GM23248 (cell line): Measurements from ENCODE around the gene FA2H. TPM values are rescaled to one million over a fixed set of nuclear protein-coding genes. Genes with fewer than 3 reads are reported as not detected.
"Not testable (repeated sequence)": the region's sequence is repeated elsewhere in the genome, so short reads cannot be mapped to it uniquely, and the experiment has no call there.

Experiments used
- DNase-seq: peaks from one replicate; pipeline ENCODE4 v3.0.0-alpha.2; 2015
- H2AFZ ChIP-seq: fragments of 200-600 bp; sonication (generic); 2 replicates; pipeline ENCODE4 v1.6.1; 2016; ENCODE audit warnings: antibody characterized with exemption
- H3F3A ChIP-seq: fragments of 200-600 bp; sonication (generic); 2 replicates; pipeline ENCODE4 v1.6.1; 2016; ENCODE audit warnings: mild to moderate bottlenecking, antibody characterized with exemption, mixed run types; ENCODE audit not compliant: insufficient read depth
- H3K27ac ChIP-seq: fragments of 200-600 bp; sonication (generic); 2 replicates; pipeline ENCODE4 v1.5.1; 2016; ENCODE audit warnings: mild to moderate bottlenecking
- H3K27me3 ChIP-seq: fragments of 200-600 bp; sonication (generic); replicated peaks from 2 replicates; pipeline ENCODE4 v1.6.1; 2016; ENCODE audit warnings: mild to moderate bottlenecking; ENCODE audit not compliant: insufficient read depth
- H3K36me3 ChIP-seq: fragments of 200-600 bp; sonication (generic); 2 replicates; pipeline ENCODE4 v1.6.1; 2016; ENCODE audit warnings: low read depth, mild to moderate bottlenecking
- H3K4me1 ChIP-seq: fragments of 200-600 bp; sonication (generic); 2 replicates; pipeline ENCODE4 v1.6.1; 2016; ENCODE audit warnings: mild to moderate bottlenecking; ENCODE audit not compliant: insufficient read depth
- H3K4me2 ChIP-seq: fragments of 200-600 bp; sonication (generic); one replicate; pipeline ENCODE4 v1.6.1; 2016; ENCODE audit warnings: mild to moderate bottlenecking; ENCODE audit not compliant: unreplicated experiment
- H3K4me3 ChIP-seq: fragments of 200-600 bp; sonication (generic); 2 replicates; pipeline ENCODE4 v1.5.1; 2016; ENCODE audit warnings: mild to moderate bottlenecking
- H3K79me2 ChIP-seq: fragments of 200-600 bp; sonication (generic); 2 replicates; pipeline ENCODE4 v1.6.1; 2016; ENCODE audit warnings: mild to moderate bottlenecking; ENCODE audit not compliant: insufficient read depth
- H3K9ac ChIP-seq: fragments of 200-600 bp; sonication (generic); 2 replicates; pipeline ENCODE4 v1.6.1; 2016; ENCODE audit warnings: mild to moderate bottlenecking
- H3K9me2 ChIP-seq: fragments of 200-600 bp; sonication (generic); 2 replicates; pipeline ENCODE4 v1.6.1; 2016; ENCODE audit warnings: mixed run types, mild to moderate bottlenecking, moderate library complexity; ENCODE audit not compliant: insufficient read depth
- H3K9me3 ChIP-seq: fragments of 200-600 bp; sonication (generic); one replicate; pipeline ENCODE4 v1.6.1; 2017; ENCODE audit warnings: low read depth
- H4K20me1 ChIP-seq: fragments of 200-600 bp; sonication (generic); 2 replicates; pipeline ENCODE4 v1.6.0; 2016; ENCODE audit not compliant: insufficient read depth
- EZH2 ChIP-seq: fragments of 200-600 bp; sonication (generic); IDR thresholded peaks from 2 replicates; pipeline ENCODE4 v1.6.1; 2018; ENCODE audit warnings: antibody characterized with exemption, mild to moderate bottlenecking; ENCODE audit not compliant: insufficient read depth, poor library complexity, severe bottlenecking
- EZH2phosphoT487 ChIP-seq: fragments of 200-600 bp; sonication (generic); IDR thresholded peaks from 2 replicates; pipeline ENCODE4 v1.6.1; 2018; ENCODE audit warnings: antibody characterized with exemption, moderate library complexity, mild to moderate bottlenecking, low read depth; ENCODE audit not compliant: insufficient read depth
- WGBS, 2 experiments: methylation state at CpG; one replicate each; pipeline ENCODE4 v1.1.6; 2015 to 2017; ENCODE audit warnings: low lambda C conversion rate in 2 of 2, low coverage in 1 of 2; ENCODE audit errors: missing lambda C conversion rate in 2 of 2; 5-methylcytosine and 5-hydroxymethylcytosine counted together
- in situ Hi-C: fragments of 300-500 bp; cut with MboI; formaldehyde crosslinking; loops from 2 replicates; pipeline ENCODE4 v1.15.0; 2020
- polyA plus RNA-seq: library from polyadenylated mRNA; unstranded; fragments of >200 nt; fragmentation: Nextera tagmentation; extraction: Ambion mirVana; gene quantifications from 2 replicates; pipeline ENCODE4 v1.2.1, GENCODE V29; 2016
- total RNA-seq: library from RNA; depleted of rRNA; stranded (reverse); fragments of >200 nt; shearing (Covaris generic); gene quantifications from 2 replicates; pipeline ENCODE4 v1.2.3, GENCODE V29; 2014; rRNA removed

FA2H gene, protein sequence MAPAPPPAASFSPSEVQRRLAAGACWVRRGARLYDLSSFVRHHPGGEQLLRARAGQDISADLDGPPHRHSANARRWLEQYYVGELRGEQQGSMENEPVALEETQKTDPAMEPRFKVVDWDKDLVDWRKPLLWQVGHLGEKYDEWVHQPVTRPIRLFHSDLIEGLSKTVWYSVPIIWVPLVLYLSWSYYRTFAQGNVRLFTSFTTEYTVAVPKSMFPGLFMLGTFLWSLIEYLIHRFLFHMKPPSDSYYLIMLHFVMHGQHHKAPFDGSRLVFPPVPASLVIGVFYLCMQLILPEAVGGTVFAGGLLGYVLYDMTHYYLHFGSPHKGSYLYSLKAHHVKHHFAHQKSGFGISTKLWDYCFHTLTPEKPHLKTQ
- total RNA-seq (not detected in 2 replicates), polyA plus RNA-seq (not detected in 2 replicates)

DNA sequence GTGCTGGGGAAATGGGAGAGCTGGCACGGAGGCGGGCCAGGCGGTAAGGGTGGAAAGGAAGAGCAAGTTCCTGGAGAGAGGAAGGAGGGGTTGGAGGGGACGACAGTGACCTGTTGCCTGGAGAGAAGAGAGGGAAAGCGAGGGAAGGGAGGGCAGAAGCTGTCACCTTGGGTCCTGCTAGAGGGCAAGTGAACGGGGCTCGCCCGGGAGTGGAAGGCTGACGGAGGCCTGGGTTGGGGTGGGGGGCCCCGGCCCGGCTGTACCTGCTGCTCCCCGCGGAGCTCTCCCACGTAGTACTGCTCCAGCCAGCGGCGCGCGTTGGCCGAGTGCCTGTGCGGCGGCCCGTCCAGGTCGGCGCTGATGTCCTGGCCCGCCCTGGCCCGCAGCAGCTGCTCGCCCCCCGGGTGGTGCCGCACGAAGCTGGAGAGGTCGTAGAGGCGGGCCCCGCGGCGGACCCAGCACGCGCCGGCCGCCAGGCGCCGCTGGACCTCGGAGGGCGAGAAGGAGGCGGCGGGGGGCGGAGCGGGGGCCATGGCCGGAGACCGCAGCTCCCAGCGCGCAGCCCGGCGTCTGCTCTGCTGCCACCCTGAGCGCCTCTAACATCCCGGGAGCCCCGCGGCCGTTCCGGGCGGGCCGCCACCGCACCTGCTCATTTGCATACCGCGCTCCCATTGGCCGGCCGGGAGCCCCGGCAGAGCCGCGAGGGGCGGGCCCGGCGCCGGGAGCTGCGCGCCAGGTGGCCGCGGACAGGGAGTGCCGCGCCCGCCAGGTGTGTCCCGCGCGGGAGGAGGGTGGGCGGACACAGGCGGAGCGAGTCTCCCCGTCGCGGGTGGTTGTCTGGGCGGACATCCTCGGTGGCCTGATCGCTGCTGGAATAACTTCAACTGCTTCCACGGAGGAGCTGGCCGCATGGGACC is at the start of gene FA2H:
FA2H (minus strand) TSS at position 598 of the 917 bp plus-strand sequence; CDS start at position 533, 65 bp downstream.
- Histone ChIP-seq H3K79me2 (no peaks in the 10 kb centered on the region), H4K20me1 (no peaks in the 10 kb centered on the region), H3K9ac (no peak within 1 kb of the TSS), H3K27ac (no peak within 1 kb of the TSS), H3K9me2 (no peaks in the 10 kb centered on the region), H3K4me2 (no peak within 1 kb of the TSS), H3K4me3 (no peak within 1 kb of the TSS), H2AFZ (no peak within 1 kb of the TSS), H3K4me1 (no peaks in the 10 kb centered on the region), H3K27me3 (peaks cover 53% of the 10 kb centered on the region), H3K9me3 (no peaks in the 10 kb centered on the region), H3F3A (no peaks in the 10 kb centered on the region), H3K36me3 (no peaks in the 10 kb centered on the region)
- 5 to 6% methylated on average over 72 to 82 of the region's 94 CpGs for WGBS, 2 experiments
- no peak for TF ChIP-seq EZH2phosphoT487
- peak; percentile 75 for TF ChIP-seq EZH2
- DNase-seq: peak; percentile 24
- in situ Hi-C loops: no loop called here

GRCh38 chr16:74817851-74818250 is 43.2 kb upstream of the FA2H start:
- TF ChIP-seq EZH2phosphoT487: no peak
- no peak for TF ChIP-seq EZH2

GRCh38 chr16:74813109-74813641 is 38.6 kb upstream of the FA2H start:
- Histone ChIP-seq H3K9me3 (no peaks in the 10 kb centered on the region), H3K9me2 (no peaks in the 10 kb centered on the region), H3K4me3 (no peak overlapping the region), H4K20me1 (no peaks in the 10 kb centered on the region), H3K79me2 (no peaks in the 10 kb centered on the region), H3F3A (no peaks in the 10 kb centered on the region), H3K9ac (no peak overlapping the region), H3K4me1 (no peaks in the 10 kb centered on the region), H2AFZ (peak overlapping the region; percentile 40; the same call in 1 of the 2 replicates), H3K36me3 (no peaks in the 10 kb centered on the region), H3K4me2 (no peak overlapping the region), H3K27ac (no peak overlapping the region), H3K27me3 (peaks cover 12% of the 10 kb centered on the region)
- 5 to 9% methylated on average over 19 to 21 of the region's 25 CpGs for WGBS, 2 experiments
- in situ Hi-C loops: no loop called here
- peak; percentile 80 for DNase-seq
- TF ChIP-seq EZH2phosphoT487: no peak
- TF ChIP-seq EZH2: no peak

More at GRCh38 chr16:74817851-74818250, 43.2 kb upstream of the FA2H start:
- H3K79me2 ChIP-seq: no peaks in the 10 kb centered on the region
- in situ Hi-C loops: no loop called here
- H3K27me3 ChIP-seq: peaks cover 34% of the 10 kb centered on the region
- no peaks in the 10 kb centered on the region for H3K9me3 ChIP-seq
- no peak overlapping the region for H3K4me3 ChIP-seq
- H3F3A ChIP-seq: no peaks in the 10 kb centered on the region
- H3K9ac ChIP-seq: no peak overlapping the region
- no peaks in the 10 kb centered on the region for H4K20me1 ChIP-seq
- no peak for DNase-seq
- H2AFZ ChIP-seq: no peak overlapping the region
- no peaks in the 10 kb centered on the region for H3K9me2 ChIP-seq
- H3K4me2 ChIP-seq: no peak overlapping the region
- H3K4me1 ChIP-seq: no peaks in the 10 kb centered on the region
- H3K36me3 ChIP-seq: no peaks in the 10 kb centered on the region
- no peak overlapping the region for H3K27ac ChIP-seq
- whole genome bisulfite sequencing, 2 experiments: 30 to 34% methylated on average over 6 to 7 of the region's 7 CpGs

DNA sequence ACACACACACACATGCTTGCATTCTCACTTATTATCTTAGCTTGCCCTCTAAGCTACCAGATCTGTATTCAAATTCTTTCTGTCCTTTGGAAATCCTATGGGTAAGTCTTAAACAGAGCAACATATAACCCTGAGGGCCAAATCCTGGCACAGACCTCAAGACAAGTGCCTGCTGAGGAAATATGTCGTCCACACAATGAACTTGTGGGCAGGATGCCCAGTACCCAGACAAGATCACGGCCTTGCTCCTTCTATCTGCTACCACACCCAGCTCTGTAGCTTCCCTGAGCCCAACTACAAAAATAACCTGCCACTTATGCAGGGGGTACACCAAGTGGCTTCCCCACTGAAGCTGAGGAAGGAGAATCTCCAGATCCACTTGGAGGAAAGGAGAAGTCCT is 37.3 kb upstream of the FA2H start:
- peaks cover 9% of the 10 kb centered on the region for H3K27me3 ChIP-seq
- H3K36me3 ChIP-seq: no peaks in the 10 kb centered on the region
- no peaks in the 10 kb centered on the region for H3K9me2 ChIP-seq
- no peaks in the 10 kb centered on the region for H4K20me1 ChIP-seq
- H3K27ac ChIP-seq: no peak overlapping the region
- DNase-seq: no peak
- TF ChIP-seq EZH2 (no peak), EZH2phosphoT487 (no peak)
- in situ Hi-C loops: no loop called here
- no peaks in the 10 kb centered on the region for H3F3A ChIP-seq
- no peak overlapping the region for H3K4me3 ChIP-seq
- no peak overlapping the region for H3K4me2 ChIP-seq
- H3K79me2 ChIP-seq: no peaks in the 10 kb centered on the region
- 6 to 8% methylated on average over 2 of the region's 2 CpGs for WGBS, 2 experiments
- no peak overlapping the region for H3K9ac ChIP-seq
- H3K9me3 ChIP-seq: no peaks in the 10 kb centered on the region
- H3K4me1 ChIP-seq: no peaks in the 10 kb centered on the region
- no peak overlapping the region for H2AFZ ChIP-seq

- H3K36me3 ChIP-seq, DNase-seq, in situ Hi-C loops, H3K9ac ChIP-seq, H3K4me3 ChIP-seq, H3K4me1 ChIP-seq, H3K4me2 ChIP-seq, H3K79me2 ChIP-seq, H3K9me2 ChIP-seq, H4K20me1 ChIP-seq, H2AFZ ChIP-seq, H3K9me3 ChIP-seq, H3K27me3 ChIP-seq, H3F3A ChIP-seq, H3K27ac ChIP-seq: not testable (repeated sequence)
- WGBS, 2 experiments: 96 to 100% methylated on average over 1 of the region's 1 CpG
These were observed 36.6 kb upstream of the FA2H start for GRCh38 chr16:74811216-74811615.
